Testis (tissue), 2 donors: ENCODE data around the gene IPO11.

Source experiments
- POLR2A ChIP-seq: fragments of 450-650 bp; IDR thresholded peaks from one replicate; pipeline ENCODE4 v1.6.1; 2017; ENCODE audit warnings: antibody characterized with exemption, mild to moderate bottlenecking, moderate library complexity
- TF ChIP-seq, protein P1 (sequence below), 3 experiments: fragments of 450-650 bp in 2 of 3; fragments of 200-600 bp in 1 of 3; sonication (generic) in 1 of 3; IDR thresholded peaks; one replicate each; pipeline ENCODE4 v1.5.1; 2016 to 2019; ENCODE audit warnings: antibody characterized with exemption in 3 of 3, mild to moderate bottlenecking in 2 of 3, moderate library complexity in 1 of 3

DNA sequence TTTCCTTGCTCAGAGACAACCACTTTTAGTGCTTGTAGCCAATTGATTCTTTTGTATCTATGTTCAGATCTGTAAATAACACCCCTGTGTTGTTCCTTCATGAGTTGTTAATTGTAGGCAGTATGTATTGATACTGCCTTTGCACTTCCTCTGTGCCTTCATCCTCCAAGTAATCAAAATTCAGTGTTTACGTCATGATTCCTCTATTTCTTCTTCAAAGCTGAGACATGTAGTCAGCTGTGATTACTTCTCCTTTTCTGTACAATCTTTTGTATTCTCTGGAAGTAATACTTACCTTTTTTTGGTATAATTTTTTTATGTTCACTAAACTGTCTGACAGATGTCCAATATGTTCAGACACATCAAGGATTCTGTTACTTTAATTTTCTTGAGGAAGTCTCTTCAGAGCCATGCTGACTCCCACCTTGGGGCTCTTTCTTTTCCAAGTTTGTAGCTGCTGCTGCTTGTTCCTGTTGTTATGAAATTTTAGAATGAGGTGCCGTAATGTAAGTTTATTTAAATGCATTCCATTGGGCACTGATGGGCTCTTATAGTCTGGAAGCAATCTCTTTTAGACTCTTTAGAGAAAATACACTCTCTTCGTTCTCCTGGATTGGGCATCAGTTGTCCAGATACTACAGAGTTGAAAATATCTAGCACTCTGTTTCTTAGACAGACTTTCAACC lies 135.5 kb downstream of the IPO11 start:
- TF ChIP-seq, protein P1, sequence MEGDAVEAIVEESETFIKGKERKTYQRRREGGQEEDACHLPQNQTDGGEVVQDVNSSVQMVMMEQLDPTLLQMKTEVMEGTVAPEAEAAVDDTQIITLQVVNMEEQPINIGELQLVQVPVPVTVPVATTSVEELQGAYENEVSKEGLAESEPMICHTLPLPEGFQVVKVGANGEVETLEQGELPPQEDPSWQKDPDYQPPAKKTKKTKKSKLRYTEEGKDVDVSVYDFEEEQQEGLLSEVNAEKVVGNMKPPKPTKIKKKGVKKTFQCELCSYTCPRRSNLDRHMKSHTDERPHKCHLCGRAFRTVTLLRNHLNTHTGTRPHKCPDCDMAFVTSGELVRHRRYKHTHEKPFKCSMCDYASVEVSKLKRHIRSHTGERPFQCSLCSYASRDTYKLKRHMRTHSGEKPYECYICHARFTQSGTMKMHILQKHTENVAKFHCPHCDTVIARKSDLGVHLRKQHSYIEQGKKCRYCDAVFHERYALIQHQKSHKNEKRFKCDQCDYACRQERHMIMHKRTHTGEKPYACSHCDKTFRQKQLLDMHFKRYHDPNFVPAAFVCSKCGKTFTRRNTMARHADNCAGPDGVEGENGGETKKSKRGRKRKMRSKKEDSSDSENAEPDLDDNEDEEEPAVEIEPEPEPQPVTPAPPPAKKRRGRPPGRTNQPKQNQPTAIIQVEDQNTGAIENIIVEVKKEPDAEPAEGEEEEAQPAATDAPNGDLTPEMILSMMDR (IDR thresholded peaks at IDR 0.05), result no peak
- TF ChIP-seq POLR2A, result no peak
